IMR-90 (cell line): ENCODE data around the gene STAG1. TPM values are rescaled to one million over a fixed set of nuclear protein-coding genes. Genes with fewer than 3 reads are reported as not detected.

ENCODE experiments used
- ATAC-seq: fragments of 200-7000 bp; cut with Tn5 transposase; 2 replicates; pipeline ENCODE4 v1.9.1; 2020; ENCODE audit warnings: low read depth, mild to moderate bottlenecking, moderate library complexity
- BruUV-seq: library from RNA; stranded (reverse); fragments of 400-500 nt; replicated peaks from 2 replicates; lab custom pipeline; 2021; lab: Mats Ljungman, UMichigan
- CTCF ChIA-PET: fragments of 300-600 bp; formaldehyde crosslinking; extraction: SDS; loops from one replicate; lab custom pipeline; 2021; ENCODE audit warnings: antibody characterized with exemption; lab: Yijun Ruan, JAX
- POLR2A ChIA-PET: fragments of 300-600 bp; sonication (Branson Sonifier 250); formaldehyde crosslinking; loops from one replicate; lab custom pipeline; 2022; ENCODE audit warnings: antibody characterized with exemption; ENCODE audit not compliant: unreplicated experiment; lab: Charles Lee
- DNase-seq: peaks from one replicate; pipeline ENCODE4 v3.0.0; 2013
- H2AFZ ChIP-seq: replicated peaks from 2 replicates; pipeline ENCODE3; 2013; ENCODE audit warnings: low read length, mild to moderate bottlenecking; ENCODE audit not compliant: poor library complexity
- H2AK5ac ChIP-seq: 2 replicates; pipeline ENCODE4 v1.6.1; 2013; ENCODE audit warnings: low read depth, low read length, inconsistent platforms
- H2AK9ac ChIP-seq: replicated peaks from 2 replicates; pipeline ENCODE3; 2013; ENCODE audit warnings: mild to moderate bottlenecking, low read depth, low read length, moderate library complexity; ENCODE audit not compliant: poor library complexity
- H2BK120ac ChIP-seq: 2 replicates; pipeline ENCODE4 v1.6.1; 2013; ENCODE audit warnings: low read depth, low read length, inconsistent platforms
- H2BK15ac ChIP-seq: 3 replicates; pipeline ENCODE4 v1.6.1; 2013; ENCODE audit warnings: low read depth, low read length, inconsistent platforms
- H2BK20ac ChIP-seq: 2 replicates; pipeline ENCODE4 v1.6.1; 2013; ENCODE audit warnings: low read depth, mild to moderate bottlenecking, inconsistent platforms, low read length, moderate library complexity
- H2BK5ac ChIP-seq: 2 replicates; pipeline ENCODE4 v1.6.1; 2013; ENCODE audit warnings: mild to moderate bottlenecking, low read depth, low read length, inconsistent platforms; ENCODE audit not compliant: poor library complexity, severe bottlenecking
- H3K14ac ChIP-seq: replicated peaks from 2 replicates; pipeline ENCODE4 v1.6.1; 2013; ENCODE audit warnings: low read depth, low read length, inconsistent platforms
- H3K18ac ChIP-seq: 2 replicates; pipeline ENCODE4 v1.6.1; 2013; ENCODE audit warnings: low read depth, low read length, control low read depth
- H3K23ac ChIP-seq: 2 replicates; pipeline ENCODE4 v1.6.1; 2013; ENCODE audit warnings: low read depth, low read length, inconsistent platforms
- H3K27ac ChIP-seq: 2 replicates; pipeline ENCODE4 v1.5.1; 2013; ENCODE audit warnings: mild to moderate bottlenecking, control low read depth, low read length; ENCODE audit not compliant: insufficient read depth
- H3K27me3 ChIP-seq: 2 replicates; pipeline ENCODE4 v1.6.1; 2013; ENCODE audit warnings: low read length; ENCODE audit not compliant: control insufficient read depth, insufficient read depth
- H3K36me3 ChIP-seq: 2 replicates; pipeline ENCODE4 v1.6.1; 2013; ENCODE audit warnings: low read length, mixed read lengths; ENCODE audit not compliant: control insufficient read depth, insufficient read depth
- H3K4ac ChIP-seq: 2 replicates; pipeline ENCODE4 v1.6.1; 2013; ENCODE audit warnings: low read depth, low read length, inconsistent platforms
- H3K4me1 ChIP-seq: 2 replicates; pipeline ENCODE4 v1.6.1; 2013; ENCODE audit warnings: low read length, mixed read lengths; ENCODE audit not compliant: control insufficient read depth, insufficient read depth
- H3K4me2 ChIP-seq: 2 replicates; pipeline ENCODE4 v1.6.1; 2013; ENCODE audit warnings: low read depth, mild to moderate bottlenecking, control low read depth, low read length, moderate library complexity
- H3K4me3 ChIP-seq: 2 replicates; pipeline ENCODE4 v1.5.1; 2013; ENCODE audit warnings: low read depth, mild to moderate bottlenecking, control low read depth, low read length, moderate library complexity; ENCODE audit not compliant: insufficient read depth
- H3K56ac ChIP-seq: 2 replicates; pipeline ENCODE4 v1.6.1; 2013; ENCODE audit warnings: low read length, inconsistent platforms; ENCODE audit not compliant: insufficient read depth; ENCODE audit errors: extremely low read depth
- H3K79me1 ChIP-seq, 2 experiments: 2 replicates each; pipeline ENCODE4 v1.6.1; 2013; ENCODE audit warnings: low read length in 2 of 2, inconsistent platforms in 1 of 2, low read depth in 1 of 2
- H3K9ac ChIP-seq: 2 replicates; pipeline ENCODE4 v1.6.1; 2013; ENCODE audit warnings: low read depth, low read length, control low read depth
- H3K9me1 ChIP-seq: 2 replicates; pipeline ENCODE4 v1.6.1; 2013; ENCODE audit warnings: low read length, inconsistent platforms; ENCODE audit not compliant: insufficient read depth
- H3K9me3 ChIP-seq: 2 replicates; pipeline ENCODE4 v1.6.1; 2013; ENCODE audit warnings: low read length; ENCODE audit not compliant: control insufficient read depth, insufficient read depth
- H4K20me1 ChIP-seq: 2 replicates; pipeline ENCODE4 v1.6.1; 2013; ENCODE audit warnings: low read length, inconsistent platforms; ENCODE audit not compliant: insufficient read depth
- H4K5ac ChIP-seq: 2 replicates; pipeline ENCODE4 v1.6.1; 2013; ENCODE audit warnings: mild to moderate bottlenecking, low read depth, low read length, control low read depth
- H4K8ac ChIP-seq, 2 experiments: 2 replicates each; pipeline ENCODE4 v1.6.1; 2013; ENCODE audit warnings: low read depth in 2 of 2, low read length in 2 of 2, control low read depth in 1 of 2, inconsistent platforms in 1 of 2
- H4K91ac ChIP-seq: 2 replicates; pipeline ENCODE4 v1.6.1; 2013; ENCODE audit warnings: low read depth, low read length, inconsistent platforms; ENCODE audit not compliant: insufficient read depth
- BHLHE40 ChIP-seq: fragments of 150-350 bp; IDR thresholded peaks from 2 replicates; pipeline ENCODE4 v1.6.1; 2016; ENCODE audit warnings: mild to moderate bottlenecking, low read depth, low read length
- CHD1 ChIP-seq: IDR thresholded peaks from 2 replicates; pipeline ENCODE4 v1.6.1; 2012; ENCODE audit warnings: low read depth, low read length, improper control_type of control experiment
- CTCF ChIP-seq: conservative IDR thresholded peaks from 2 replicates; pipeline ENCODE4 v1.5.1; 2012; ENCODE audit warnings: mild to moderate bottlenecking, low read depth, low read length, improper control_type of control experiment
- MAFK ChIP-seq: IDR thresholded peaks from 2 replicates; pipeline ENCODE4 v1.6.1; 2012; ENCODE audit warnings: low read depth, low read length, improper control_type of control experiment
- POLR2A ChIP-seq: IDR thresholded peaks from 2 replicates; pipeline ENCODE4 v1.6.1; 2012; ENCODE audit warnings: mild to moderate bottlenecking, low read depth, low read length
- RCOR1 ChIP-seq: IDR thresholded peaks from 2 replicates; pipeline ENCODE4 v1.6.1; 2012; ENCODE audit warnings: mild to moderate bottlenecking, low read length, improper control_type of control experiment; ENCODE audit not compliant: insufficient replicate concordance
- RFX5 ChIP-seq: IDR thresholded peaks from 2 replicates; pipeline ENCODE4 v1.8.0; 2012; ENCODE audit warnings: low read depth, mild to moderate bottlenecking, low read length, moderate library complexity
- WGBS, 2 experiments: methylation state at CpG; one replicate each; pipeline versions ENCODE4 v1.1.5 to v1.1.7; 2013; ENCODE audit warnings: missing lambda C conversion rate in 2 of 2; ENCODE audit not compliant: insufficient read length in 1 of 2; ENCODE audit errors: extremely low coverage in 2 of 2; 5-methylcytosine and 5-hydroxymethylcytosine counted together
- dilution Hi-C: fragments of 300-500 bp; cut with HindIII; formaldehyde crosslinking; loops from one replicate; pipeline ENCODE4 v1.14.3; 2018; ENCODE audit warnings: low sequenced_read_pairs; ENCODE audit not compliant: unreplicated experiment
- in situ Hi-C: fragments of 300-500 bp; cut with MboI; formaldehyde crosslinking; loops from 3 replicates; pipeline ENCODE4 v1.14.3; 2019; ENCODE audit warnings: low sequenced_read_pairs, inconsistent platforms, mixed read lengths
- intact Hi-C: fragments of 100-400 bp; cut with micrococcal nuclease; formaldehyde crosslinking; loops from 2 replicates; pipeline ENCODE4 v1.10.0; 2022
- polyA plus RNA-seq, 3 experiments: library from polyadenylated mRNA; depleted of rRNA; stranded (reverse); fragments of >200 nt; gene quantifications; 2 replicates each; pipeline ENCODE4 v1.2.3, GENCODE V29; 2012; ENCODE audit warnings: low replicate concordance in 1 of 3
- total RNA-seq: library from RNA; depleted of rRNA; stranded (reverse); fragments of >200 nt; gene quantifications from 2 replicates; pipeline ENCODE4 v1.2.3, GENCODE V29; 2012
- TF ChIP-seq, protein P1 (sequence below): fragments of 150-350 bp; IDR thresholded peaks from 2 replicates; pipeline ENCODE4 v1.6.1; 2016; ENCODE audit warnings: low read depth, mild to moderate bottlenecking, low read length, moderate library complexity, borderline replicate concordance

The STAG1 gene
- total and polyA plus RNA-seq, 2 of the 4 experiments (the other 2 are of a cell fraction) = 9.6 to 32.3 TPM

DNA sequence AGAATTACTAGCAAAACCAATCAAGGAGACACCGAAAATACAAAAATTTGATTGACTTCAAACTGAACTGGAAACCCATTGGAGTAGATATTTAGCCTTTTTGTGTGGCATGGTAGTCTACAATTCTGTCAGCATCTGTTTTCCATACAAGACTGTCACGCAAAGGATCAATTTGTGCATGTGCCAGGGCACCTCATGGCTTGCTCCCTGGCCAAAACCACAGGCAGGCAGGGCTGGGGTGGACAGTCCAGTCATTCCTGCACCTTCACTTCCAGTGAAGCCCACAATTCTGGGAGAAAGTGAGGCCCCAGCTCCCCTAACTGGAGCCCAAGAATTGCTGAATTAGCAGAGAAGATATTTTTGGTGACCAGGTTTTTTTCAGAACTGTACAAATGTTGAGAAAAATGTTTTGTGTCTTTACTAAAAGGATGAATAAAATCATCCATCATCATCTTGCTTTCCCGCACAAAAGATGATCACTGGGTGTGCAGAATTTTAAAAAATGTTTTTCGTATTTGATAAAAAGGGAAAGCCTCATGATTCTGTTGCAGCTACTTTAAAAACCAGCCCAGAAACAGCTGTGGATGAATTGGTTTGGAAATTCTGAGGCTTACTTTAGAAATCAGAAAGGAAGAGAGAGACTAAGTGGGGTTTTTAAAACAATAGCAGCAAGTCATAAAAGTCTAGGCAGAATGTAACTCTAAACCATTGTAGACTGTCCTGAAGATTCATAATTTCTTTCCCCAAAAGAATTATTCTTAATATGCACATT, 415.7 kb downstream of the STAG1 start:
- dilution Hi-C loops = no loop called here
- Histone ChIP-seq H3K56ac (no peak overlapping the region), H2AK5ac (no peak overlapping the region), H3K4me1 (peaks cover 20% of the 10 kb centered on the region), H3K27ac (no peak overlapping the region), H2BK120ac (0 out of 2 replicates have a peak overlapping the region, but pooled peaks have one; percentile 4), H4K8ac (no peak overlapping the region; a peak in 1 of 4 replicates), H3K4me3 (no peak overlapping the region), H3K4ac (peak overlapping the region; percentile 48; the same call in 1 of the 2 replicates), H2AFZ (no peak overlapping the region), H3K36me3 (peaks cover 20% of the 10 kb centered on the region), H2BK15ac (no peak overlapping the region), H3K23ac (no peak overlapping the region; the same call in 1 of the 2 replicates), H3K9ac (no peak overlapping the region), H2BK20ac (0 out of 2 replicates have a peak overlapping the region, but pooled peaks have one; percentile 3), H4K5ac (0 out of 2 replicates have a peak overlapping the region, but pooled peaks have one; percentile 1), H3K14ac (peak overlapping the region; percentile 60; the same call in 1 of the 2 replicates), H3K4me2 (no peak overlapping the region), H3K9me1 (peaks cover 29% of the 10 kb centered on the region), H4K20me1 (no peaks in the 10 kb centered on the region), H2BK5ac (peak overlapping the region; percentile 76), H3K27me3 (no peaks in the 10 kb centered on the region), H3K79me1 (peaks cover 0 to 26% of the 10 kb centered on the region in 2 experiments; a peak in 2 of 4 replicates), H2AK9ac (no peak overlapping the region), H4K91ac (peak overlapping the region; percentile 11; the same call in 1 of the 2 replicates), H3K18ac (peak overlapping the region; percentile 1; the same call in 1 of the 2 replicates), H3K9me3 (no peaks in the 10 kb centered on the region)
- in situ Hi-C loops = no loop called here
- TF ChIP-seq RCOR1 (no peak), CHD1 (no peak), CTCF (no peak), MAFK (no peak), POLR2A (no peak), BHLHE40 (no peak), RFX5 (no peak)
- TF ChIP-seq, protein P1, sequence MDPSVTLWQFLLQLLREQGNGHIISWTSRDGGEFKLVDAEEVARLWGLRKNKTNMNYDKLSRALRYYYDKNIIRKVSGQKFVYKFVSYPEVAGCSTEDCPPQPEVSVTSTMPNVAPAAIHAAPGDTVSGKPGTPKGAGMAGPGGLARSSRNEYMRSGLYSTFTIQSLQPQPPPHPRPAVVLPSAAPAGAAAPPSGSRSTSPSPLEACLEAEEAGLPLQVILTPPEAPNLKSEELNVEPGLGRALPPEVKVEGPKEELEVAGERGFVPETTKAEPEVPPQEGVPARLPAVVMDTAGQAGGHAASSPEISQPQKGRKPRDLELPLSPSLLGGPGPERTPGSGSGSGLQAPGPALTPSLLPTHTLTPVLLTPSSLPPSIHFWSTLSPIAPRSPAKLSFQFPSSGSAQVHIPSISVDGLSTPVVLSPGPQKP = no peak
- intact Hi-C loops = no loop called here
- WGBS, 2 experiments = 100% methylated on average over 1 of the region's 4 CpGs; no CpG with 5 or more reads in 1 of the 2 experiments
- ChIA-PET POLR2A (no interaction called here), CTCF (no interaction called here)
- no peak for ATAC-seq
- BruUV-seq = no TSS peak
- DNase-seq = peak; percentile 32
